HG03103 (cell line): Measurements from ENCODE around the gene HMX3.

Experiments used
- ATAC-seq: cut with Tn5 transposase; IDR thresholded peaks from one replicate; pipeline ENCODE4 v1.9.1; 2021; ENCODE audit warnings: low read depth; ENCODE audit not compliant: unreplicated experiment

HMX3 gene

GRCh38 chr10:123133541-123134342, 2.0 kb upstream of the HMX3 start:
- no peak for ATAC-seq

DNA sequence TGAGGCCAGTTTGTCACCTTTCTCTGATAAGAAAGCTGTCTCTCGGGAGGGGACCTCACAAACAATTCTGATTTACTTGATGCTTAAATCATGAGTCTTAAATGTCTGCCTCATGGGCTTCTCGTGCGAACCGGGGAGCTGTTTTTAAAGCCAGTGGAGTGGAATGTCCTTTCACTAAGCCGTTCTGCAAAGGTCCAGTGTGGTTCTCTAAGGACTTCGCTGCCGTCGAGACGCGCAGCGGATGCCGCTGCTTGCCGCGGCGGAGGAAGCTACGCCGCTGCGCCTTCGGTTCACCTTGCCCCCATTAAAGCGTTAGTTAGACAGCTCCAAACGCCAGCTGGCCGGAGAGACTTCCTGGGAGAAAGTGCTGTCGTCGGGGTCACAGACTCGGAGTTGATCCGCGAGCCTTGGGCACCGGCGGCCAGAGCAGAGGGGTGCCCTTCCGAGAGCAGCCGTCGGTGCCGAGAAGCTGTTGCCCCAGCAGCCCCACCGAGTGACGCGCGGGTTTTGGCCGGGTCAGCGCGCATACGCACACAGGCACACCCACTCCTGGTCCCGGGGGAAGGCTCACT, 1.3 kb upstream of the HMX3 start:
- no peak for ATAC-seq

- no peak for ATAC-seq
Observed at GRCh38 chr10:123134915-123135414, 805 bp upstream of the HMX3 start.

DNA sequence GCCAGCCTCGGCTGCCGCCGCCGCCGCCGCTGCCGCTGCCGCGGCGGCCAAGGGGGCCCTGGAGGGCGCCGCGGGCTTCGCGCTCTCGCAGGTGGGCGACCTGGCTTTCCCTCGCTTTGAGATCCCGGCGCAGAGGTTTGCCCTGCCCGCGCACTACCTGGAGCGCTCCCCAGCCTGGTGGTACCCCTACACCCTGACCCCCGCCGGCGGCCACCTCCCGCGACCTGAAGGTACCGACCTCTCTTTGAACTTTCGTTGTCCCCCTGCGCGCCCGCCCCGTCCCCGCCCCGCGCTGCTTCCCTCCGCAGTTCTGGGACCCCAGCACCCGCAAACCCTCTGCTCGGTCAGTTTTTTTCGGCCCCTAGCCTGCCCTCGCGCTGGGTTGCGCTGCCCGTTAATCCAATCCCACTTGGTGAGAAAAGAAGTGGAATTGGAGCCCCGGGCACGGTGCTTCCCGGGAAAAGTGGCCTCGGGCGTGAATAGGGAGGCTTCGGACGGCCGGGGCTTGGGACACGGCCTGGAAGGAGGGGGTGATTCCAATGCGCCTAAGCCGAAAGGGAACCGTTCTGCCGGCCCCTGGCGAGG, 543 bp downstream of the HMX3 start:
- ATAC-seq: no peak

DNA sequence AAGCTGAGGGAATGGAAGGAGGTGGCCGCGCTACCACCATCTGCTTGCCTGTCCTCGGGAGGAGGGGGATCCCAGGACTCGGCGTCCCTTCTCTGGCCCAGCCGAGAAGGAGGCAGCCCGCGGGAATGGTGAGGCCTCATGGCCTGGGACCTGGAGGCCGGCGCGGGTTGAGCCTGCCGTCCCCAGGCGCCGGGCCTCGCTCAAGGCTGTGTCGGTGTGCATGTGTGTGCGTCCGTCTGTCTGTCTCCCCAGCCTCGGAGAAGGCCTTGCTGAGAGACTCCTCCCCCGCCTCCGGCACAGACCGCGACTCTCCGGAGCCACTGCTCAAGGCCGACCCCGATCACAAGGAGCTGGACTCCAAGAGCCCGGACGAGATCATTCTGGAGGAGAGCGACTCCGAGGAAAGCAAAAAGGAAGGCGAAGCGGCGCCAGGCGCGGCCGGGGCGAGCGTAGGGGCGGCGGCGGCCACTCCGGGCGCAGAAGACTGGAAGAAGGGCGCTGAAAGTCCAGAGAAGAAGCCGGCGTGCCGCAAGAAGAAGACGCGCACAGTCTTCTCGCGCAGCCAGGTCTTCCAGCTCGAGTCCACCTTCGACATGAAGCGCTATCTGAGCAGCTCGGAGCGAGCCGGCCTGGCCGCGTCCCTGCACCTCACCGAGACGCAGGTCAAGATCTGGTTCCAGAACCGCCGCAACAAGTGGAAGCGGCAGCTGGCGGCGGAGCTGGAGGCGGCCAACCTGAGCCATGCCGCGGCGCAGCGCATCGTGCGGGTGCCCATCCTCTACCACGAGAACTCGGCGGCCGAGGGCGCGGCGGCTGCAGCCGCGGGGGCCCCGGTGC, 1.3 kb downstream of the HMX3 start:
- ATAC-seq: no peak

GRCh38 chr10:123139165-123139520, 3.4 kb downstream of the HMX3 start:
- ATAC-seq: no peak

GRCh38 chr10:123139521-123140163, 3.9 kb downstream of the HMX3 start:
- no peak for ATAC-seq

DNA sequence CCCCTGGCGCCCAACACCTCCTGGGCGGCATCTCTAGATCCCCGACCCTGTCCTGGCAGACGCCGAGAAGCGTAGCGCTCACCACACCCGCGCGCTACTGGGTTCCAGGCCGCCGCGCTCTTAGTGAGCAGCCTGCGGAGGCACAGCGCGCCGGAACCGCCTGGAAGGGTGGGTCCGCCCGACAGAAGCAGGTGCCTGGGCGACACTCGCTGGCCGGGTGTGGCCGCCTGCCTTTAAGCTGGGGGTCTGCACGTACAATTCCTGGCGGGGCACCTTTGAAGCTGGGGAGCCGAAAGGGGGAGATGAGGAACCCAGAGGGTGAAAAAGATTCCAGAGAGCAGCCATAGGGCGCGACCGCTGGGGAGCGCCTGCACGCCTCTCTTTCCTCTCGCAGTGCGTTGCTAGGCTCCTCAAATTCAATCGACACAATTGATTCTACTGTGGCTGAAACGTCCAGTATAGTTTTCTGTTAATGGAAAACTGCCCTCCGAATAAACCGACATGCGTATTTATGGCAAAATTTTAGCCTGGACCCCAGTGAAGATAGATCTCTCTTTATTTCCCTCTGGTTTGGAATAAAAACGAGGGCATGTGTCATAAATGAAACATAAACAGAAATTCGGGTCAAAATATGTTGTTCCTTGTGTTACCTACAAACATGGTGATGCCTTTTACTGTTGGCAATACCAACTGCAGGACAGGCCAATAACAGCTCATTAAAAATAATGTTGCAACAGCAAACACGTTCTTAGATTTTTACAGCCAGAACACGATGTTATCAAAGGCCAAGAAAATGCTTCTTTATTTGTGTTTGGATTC, 4.6 kb downstream of the HMX3 start:
- ATAC-seq: no peak

GRCh38 chr10:123140983-123141390, 5.2 kb downstream of the HMX3 start:
- ATAC-seq: no peak

- no peak for ATAC-seq
Observed at GRCh38 chr10:123141791-123142700, 6.3 kb downstream of the HMX3 start.

- ATAC-seq: no peak
Observed at GRCh38 chr10:123142701-123143161, 7.0 kb downstream of the HMX3 start.

GRCh38 chr10:123143162-123143824, 7.5 kb downstream of the HMX3 start:
- ATAC-seq: no peak

DNA sequence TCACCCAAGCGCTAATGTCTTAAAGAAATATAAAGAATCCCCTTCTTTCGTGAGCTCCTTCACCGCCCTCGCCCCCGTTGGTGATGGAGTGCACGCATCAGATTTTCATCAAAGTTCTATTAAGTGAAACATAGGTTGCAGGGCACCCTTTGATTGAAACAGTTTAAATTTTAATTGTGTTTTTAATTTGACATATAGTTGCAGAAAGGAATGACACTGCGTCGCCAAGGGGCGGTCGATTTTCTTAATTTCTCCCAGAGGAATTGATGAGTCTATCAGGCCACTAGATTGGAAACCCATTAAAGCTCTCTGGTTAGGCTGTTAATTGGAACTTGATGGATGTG, 8.0 kb downstream of the HMX3 start:
- no peak for ATAC-seq

DNA sequence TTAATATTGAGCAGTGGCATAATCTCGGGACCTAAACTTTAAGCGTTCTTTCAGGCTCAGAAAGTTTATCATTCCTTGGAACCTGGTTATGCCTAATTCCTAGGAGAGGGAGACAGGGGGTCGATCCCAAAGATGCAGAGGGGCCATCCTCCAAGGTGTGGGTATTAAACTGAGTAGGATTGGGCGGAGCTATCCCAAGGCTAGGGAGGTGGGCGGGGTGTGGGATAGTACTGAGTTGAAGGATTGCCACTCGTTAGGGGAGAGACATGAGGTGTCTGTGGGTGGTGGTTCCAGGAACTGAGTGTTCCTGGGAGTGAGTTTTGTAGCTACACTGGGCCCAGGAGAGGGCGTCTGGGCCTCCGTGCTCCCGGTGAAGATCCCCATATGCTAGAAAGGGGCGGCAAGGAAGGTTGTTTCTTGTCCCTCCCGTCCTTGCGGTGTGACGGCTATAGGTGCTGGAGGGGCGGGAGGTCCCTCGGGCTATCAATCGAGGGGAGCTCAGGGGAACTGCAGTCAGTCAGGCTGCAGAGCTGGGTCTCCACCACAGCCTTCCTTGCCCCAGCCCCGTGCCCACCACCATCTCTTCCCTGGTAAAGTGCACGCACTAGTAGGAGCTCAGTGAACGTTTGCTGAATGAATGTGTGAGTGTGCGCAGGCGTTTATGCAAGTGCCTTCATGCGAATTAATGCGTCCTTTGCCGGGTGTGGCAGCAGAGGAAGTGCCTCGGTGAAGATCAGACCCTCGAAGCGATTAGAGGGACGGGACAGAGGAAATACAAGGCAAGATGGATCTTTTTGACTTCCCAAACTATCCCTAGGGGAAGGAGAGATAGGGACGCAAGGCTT, 9.1 kb downstream of the HMX3 start:
- ATAC-seq: no peak

DNA sequence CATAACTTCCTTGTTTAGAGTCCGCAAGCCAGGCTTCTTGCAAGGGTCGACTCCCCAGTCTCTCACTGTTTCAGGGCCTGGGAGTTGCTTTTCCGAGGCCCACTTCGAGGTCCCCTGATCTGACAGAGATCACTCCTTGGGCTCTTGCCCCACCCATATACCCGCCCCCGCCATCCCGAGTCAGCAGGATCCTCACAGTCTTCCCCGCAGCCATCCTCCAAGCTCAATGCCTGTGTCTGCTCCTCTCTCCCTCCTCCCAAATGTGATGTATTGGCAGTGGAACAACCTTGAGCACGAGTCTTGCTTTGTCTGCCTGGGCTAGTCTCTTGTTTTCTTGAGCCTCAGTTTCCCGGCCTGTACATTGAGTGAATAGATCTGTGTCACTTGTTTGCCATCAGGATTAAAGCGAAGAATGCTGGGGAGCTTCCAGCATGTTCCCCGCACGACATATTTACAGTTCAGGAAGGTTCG, 9.8 kb downstream of the HMX3 start:
- no peak for ATAC-seq

DNA sequence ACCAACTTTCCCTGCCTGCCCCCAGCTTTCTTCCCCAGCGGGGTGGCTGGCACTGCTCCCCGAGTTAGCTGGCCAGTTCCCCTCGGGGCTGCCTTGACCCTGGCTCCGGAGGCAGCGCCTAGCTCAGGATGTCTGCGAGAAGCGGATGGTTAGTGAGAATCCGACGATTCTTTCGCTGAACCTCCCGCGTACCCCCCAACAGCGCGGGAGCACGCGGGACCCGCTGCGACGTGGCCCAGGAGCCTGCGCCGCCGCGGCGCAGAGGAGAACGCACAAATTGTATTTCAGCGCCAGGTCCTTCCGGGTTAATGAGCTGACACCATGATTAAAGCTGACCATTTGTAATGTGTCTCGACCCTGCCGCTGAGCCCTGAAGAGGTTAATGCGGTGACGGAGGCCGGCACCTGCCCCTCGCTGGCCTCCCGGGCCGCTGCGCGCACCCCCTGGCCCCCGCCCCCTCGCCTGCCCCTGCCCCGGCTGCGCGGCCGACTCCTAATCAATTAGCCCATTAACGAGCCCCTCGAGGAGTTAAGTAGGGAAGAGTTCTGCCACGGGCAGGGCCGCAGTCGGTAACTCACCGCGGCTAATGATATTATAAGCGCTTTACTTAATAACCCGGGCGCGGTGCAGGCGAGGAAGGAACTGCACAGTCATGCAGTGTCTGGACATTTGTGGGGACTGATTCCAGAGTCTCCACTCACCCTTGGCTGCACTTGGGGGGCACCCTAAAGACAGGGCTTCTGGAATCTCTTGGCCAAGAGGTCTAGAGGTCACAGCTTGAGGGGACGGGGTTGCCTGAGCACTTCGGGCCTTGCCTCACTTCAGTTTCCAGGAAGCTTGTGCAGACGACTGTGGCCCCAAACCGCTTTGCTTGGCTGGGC, 10.5 kb downstream of the HMX3 start:
- ATAC-seq: no peak
